Neural progenitor cell (in vitro differentiated cells): Measurements from ENCODE around the gene SZRD1. TPM values are rescaled to one million over a fixed set of nuclear protein-coding genes. Genes with fewer than 3 reads are reported as not detected.

Experiments
- DNase-seq: peaks from one replicate; pipeline ENCODE4 v3.0.0-alpha.2; 2016; ENCODE audit warnings: low spot score
- H2AFZ ChIP-seq: fragments of 200-600 bp; sonication (generic); replicated peaks from 2 replicates; pipeline ENCODE4 v1.6.1; 2016; ENCODE audit warnings: antibody characterized with exemption
- H3F3A ChIP-seq: fragments of 200-600 bp; sonication (generic); 2 replicates; pipeline ENCODE4 v1.6.1; 2016; ENCODE audit warnings: antibody characterized with exemption, low read depth
- H3K27ac ChIP-seq: fragments of 200-600 bp; sonication (generic); 2 replicates; pipeline ENCODE4 v1.5.1; 2016; ENCODE audit warnings: mild to moderate bottlenecking
- H3K27me3 ChIP-seq: fragments of 200-600 bp; sonication (generic); 2 replicates; pipeline ENCODE4 v1.6.1; 2016; ENCODE audit warnings: mild to moderate bottlenecking, moderate library complexity
- H3K36me3 ChIP-seq: fragments of 200-600 bp; sonication (generic); 2 replicates; pipeline ENCODE4 v1.5.1; 2016
- H3K4me1 ChIP-seq: fragments of 200-600 bp; sonication (generic); 2 replicates; pipeline ENCODE4 v1.6.1; 2016; ENCODE audit warnings: mixed run types
- H3K4me2 ChIP-seq: fragments of 200-600 bp; sonication (generic); 2 replicates; pipeline ENCODE4 v1.6.1; 2016
- H3K4me3 ChIP-seq: fragments of 200-600 bp; sonication (generic); 2 replicates; pipeline ENCODE4 v1.5.1; 2016
- H3K79me2 ChIP-seq: fragments of 200-600 bp; sonication (generic); 2 replicates; pipeline ENCODE4 v1.6.1; 2016; ENCODE audit warnings: low read depth
- H3K9ac ChIP-seq: fragments of 200-600 bp; sonication (generic); 2 replicates; pipeline ENCODE4 v1.6.1; 2016
- H3K9me3 ChIP-seq: fragments of 200-600 bp; sonication (generic); 2 replicates; pipeline ENCODE4 v1.5.1; 2016; ENCODE audit warnings: low read depth
- H4K20me1 ChIP-seq: fragments of 200-600 bp; sonication (generic); 2 replicates; pipeline ENCODE4 v1.6.1; 2016; ENCODE audit warnings: low read depth
- H3K27ac Mint-ChIP-seq: 3 replicates; pipeline ENCODE4 v1.8.0; 2021; ENCODE audit warnings: mixed read lengths
- H3K27me3 Mint-ChIP-seq: 2 replicates; pipeline ENCODE4 v1.8.0; 2022; ENCODE audit warnings: low read depth, mild to moderate bottlenecking, inconsistent platforms, moderate library complexity, mixed read lengths; ENCODE audit not compliant: insufficient read depth
- H3K36me3 Mint-ChIP-seq: 3 replicates; pipeline ENCODE4 v1.8.0; 2021; ENCODE audit warnings: mixed read lengths
- H3K4me1 Mint-ChIP-seq: 3 replicates; pipeline ENCODE4 v1.8.0; 2021; ENCODE audit warnings: mixed read lengths
- H3K4me3 Mint-ChIP-seq: 3 replicates; pipeline ENCODE4 v1.8.0; 2021; ENCODE audit warnings: mild to moderate bottlenecking, moderate library complexity, mixed read lengths
- H3K9me3 Mint-ChIP-seq: 3 replicates; pipeline ENCODE4 v1.8.0; 2020; ENCODE audit warnings: mixed read lengths
- EZH2 ChIP-seq: fragments of 200-600 bp; sonication (generic); IDR thresholded peaks from 2 replicates; pipeline ENCODE4 v1.6.1; 2017; ENCODE audit warnings: antibody characterized with exemption, mild to moderate bottlenecking, moderate library complexity
- EZH2phosphoT487 ChIP-seq: fragments of 200-600 bp; sonication (generic); IDR thresholded peaks from 2 replicates; pipeline ENCODE4 v1.6.1; 2017; ENCODE audit warnings: antibody characterized with exemption
- total RNA-seq: library from RNA; depleted of rRNA; stranded (reverse); fragments of >200 nt; gene quantifications from 2 replicates; pipeline ENCODE4 v1.2.3, GENCODE V29; 2015; ENCODE audit warnings: low replicate concordance
- TF ChIP-seq, protein P1 (sequence below): fragments of 200-600 bp; sonication (generic); IDR thresholded peaks from 2 replicates; pipeline ENCODE4 v1.5.1; 2017; ENCODE audit warnings: antibody characterized with exemption, mild to moderate bottlenecking

Gene SZRD1
- total RNA-seq, 1 donor from 2014 or later: 50.2 TPM

DNA sequence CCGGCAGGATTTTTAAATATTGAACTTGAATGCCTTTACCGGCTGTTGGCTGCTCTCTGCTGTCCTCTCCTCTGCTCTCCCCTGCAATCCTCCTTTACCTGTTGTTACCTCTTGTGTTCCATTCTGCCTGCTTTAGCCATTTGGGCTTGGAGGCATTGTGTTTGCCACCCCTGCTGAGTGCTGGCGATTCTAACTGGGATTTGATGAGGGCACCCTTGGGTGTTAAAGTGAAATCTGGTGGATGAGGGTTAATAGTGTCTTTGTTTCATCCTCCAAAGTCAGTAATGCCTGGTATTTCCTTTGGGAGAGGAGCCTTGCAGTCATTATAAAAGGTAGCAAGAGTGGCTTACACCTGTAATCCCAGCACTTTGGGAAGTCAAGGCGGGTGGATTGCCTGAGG is 9.9 kb downstream of the SZRD1 start:
- peaks cover 31% of the 10 kb centered on the region for H3K4me1 Mint-ChIP-seq

DNA sequence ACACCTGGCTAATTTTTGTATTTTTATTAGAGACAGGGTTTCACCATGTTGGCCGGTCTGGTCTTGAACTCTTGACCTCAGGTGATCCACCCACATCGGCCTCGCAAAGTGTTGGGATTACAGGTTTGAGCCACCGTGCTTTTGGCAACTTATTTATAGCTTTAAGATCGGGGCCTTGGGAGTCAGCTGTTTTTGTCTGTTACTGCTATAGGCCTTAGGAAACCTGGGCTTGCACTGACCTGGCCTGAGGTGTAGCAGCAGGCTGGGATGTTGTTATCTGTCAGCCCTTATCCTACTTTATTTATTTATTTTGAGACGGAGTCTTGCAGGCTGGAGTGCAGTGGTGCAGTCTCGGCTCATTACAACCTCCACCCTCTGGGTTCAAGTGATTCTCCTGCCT is 11.4 kb downstream of the SZRD1 start:
- Histone ChIP-seq H3K36me3 (no peaks in the 10 kb centered on the region), H3K4me2 (no peak overlapping the region), H4K20me1 (peaks cover 97% of the 10 kb centered on the region), H3F3A (peaks cover 10% of the 10 kb centered on the region), H3K79me2 (peaks cover 100% of the 10 kb centered on the region), H3K27ac (no peak overlapping the region), H3K9me3 (no peaks in the 10 kb centered on the region), H3K9ac (no peak overlapping the region), H3K27me3 (no peaks in the 10 kb centered on the region), H3K4me3 (no peak overlapping the region), H3K4me1 (peaks cover 9% of the 10 kb centered on the region), H2AFZ (no peak overlapping the region)
- H3K27me3 Mint-ChIP-seq: no peaks in the 10 kb centered on the region
- H3K27ac Mint-ChIP-seq: no peak overlapping the region
- no peak overlapping the region for H3K4me3 Mint-ChIP-seq
- peaks cover 24% of the 10 kb centered on the region for H3K4me1 Mint-ChIP-seq
- H3K36me3 Mint-ChIP-seq: peaks cover 17% of the 10 kb centered on the region
- no peak for DNase-seq
- peaks cover 2% of the 10 kb centered on the region for H3K9me3 Mint-ChIP-seq
- TF ChIP-seq, protein P1, sequence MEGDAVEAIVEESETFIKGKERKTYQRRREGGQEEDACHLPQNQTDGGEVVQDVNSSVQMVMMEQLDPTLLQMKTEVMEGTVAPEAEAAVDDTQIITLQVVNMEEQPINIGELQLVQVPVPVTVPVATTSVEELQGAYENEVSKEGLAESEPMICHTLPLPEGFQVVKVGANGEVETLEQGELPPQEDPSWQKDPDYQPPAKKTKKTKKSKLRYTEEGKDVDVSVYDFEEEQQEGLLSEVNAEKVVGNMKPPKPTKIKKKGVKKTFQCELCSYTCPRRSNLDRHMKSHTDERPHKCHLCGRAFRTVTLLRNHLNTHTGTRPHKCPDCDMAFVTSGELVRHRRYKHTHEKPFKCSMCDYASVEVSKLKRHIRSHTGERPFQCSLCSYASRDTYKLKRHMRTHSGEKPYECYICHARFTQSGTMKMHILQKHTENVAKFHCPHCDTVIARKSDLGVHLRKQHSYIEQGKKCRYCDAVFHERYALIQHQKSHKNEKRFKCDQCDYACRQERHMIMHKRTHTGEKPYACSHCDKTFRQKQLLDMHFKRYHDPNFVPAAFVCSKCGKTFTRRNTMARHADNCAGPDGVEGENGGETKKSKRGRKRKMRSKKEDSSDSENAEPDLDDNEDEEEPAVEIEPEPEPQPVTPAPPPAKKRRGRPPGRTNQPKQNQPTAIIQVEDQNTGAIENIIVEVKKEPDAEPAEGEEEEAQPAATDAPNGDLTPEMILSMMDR: no peak
- TF ChIP-seq EZH2phosphoT487: no peak

More for the DNA sequence above, 9.9 kb downstream of the SZRD1 start:
- no peak overlapping the region for H3K27ac Mint-ChIP-seq
- Histone ChIP-seq H3K9me3 (no peaks in the 10 kb centered on the region), H3K4me2 (no peak overlapping the region), H3F3A (peaks cover 10% of the 10 kb centered on the region), H3K4me3 (no peak overlapping the region), H3K36me3 (no peaks in the 10 kb centered on the region), H2AFZ (no peak overlapping the region), H3K27me3 (no peaks in the 10 kb centered on the region), H3K4me1 (peaks cover 9% of the 10 kb centered on the region), H3K79me2 (peaks cover 100% of the 10 kb centered on the region), H3K9ac (no peak overlapping the region), H4K20me1 (peaks cover 99% of the 10 kb centered on the region), H3K27ac (no peak overlapping the region)
- H3K36me3 Mint-ChIP-seq: peaks cover 21% of the 10 kb centered on the region
- TF ChIP-seq, protein P1: no peak
- TF ChIP-seq EZH2 (no peak), EZH2phosphoT487 (no peak)
- H3K9me3 Mint-ChIP-seq: peaks cover 2% of the 10 kb centered on the region
- no peak for DNase-seq
- H3K27me3 Mint-ChIP-seq: no peaks in the 10 kb centered on the region
- no peak overlapping the region for H3K4me3 Mint-ChIP-seq

DNA sequence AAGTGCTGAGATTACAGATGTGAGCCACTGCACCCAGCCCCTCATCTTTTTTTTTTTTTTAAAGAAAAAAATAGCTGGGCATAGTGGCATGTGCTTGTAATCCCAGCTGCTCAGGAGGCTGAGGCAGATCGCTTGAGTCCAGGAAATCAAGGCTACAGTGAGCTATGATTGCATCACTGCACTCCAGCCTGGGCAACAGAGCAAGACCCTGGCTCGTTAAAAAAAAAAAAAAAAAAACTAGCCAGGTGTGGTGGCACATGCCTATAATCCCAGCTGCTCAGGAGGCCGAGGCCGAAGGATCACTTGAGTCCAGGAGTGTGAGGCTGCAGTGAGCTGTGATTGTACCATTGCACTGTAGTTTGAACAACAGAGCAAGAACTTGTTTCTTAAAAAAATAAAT is 13.8 kb downstream of the SZRD1 start:
- Histone ChIP-seq H3K36me3 (no peaks in the 10 kb centered on the region), H3K27me3 (no peaks in the 10 kb centered on the region), H3K9me3 (no peaks in the 10 kb centered on the region), H3K4me1 (no peaks in the 10 kb centered on the region), H2AFZ (no peak overlapping the region), H3K4me3 (no peak overlapping the region), H3K79me2 (peaks cover 100% of the 10 kb centered on the region), H3K27ac (no peak overlapping the region), H3K4me2 (no peak overlapping the region), H3F3A (no peaks in the 10 kb centered on the region), H4K20me1 (peaks cover 97% of the 10 kb centered on the region), H3K9ac (no peak overlapping the region)
- no peaks in the 10 kb centered on the region for H3K27me3 Mint-ChIP-seq
- H3K4me1 Mint-ChIP-seq: peaks cover 7% of the 10 kb centered on the region
- peaks cover 2% of the 10 kb centered on the region for H3K9me3 Mint-ChIP-seq
- DNase-seq: no peak
- H3K4me3 Mint-ChIP-seq: no peak overlapping the region
- peaks cover 13% of the 10 kb centered on the region for H3K36me3 Mint-ChIP-seq
- H3K27ac Mint-ChIP-seq: no peak overlapping the region
- TF ChIP-seq EZH2 (no peak), EZH2phosphoT487 (no peak)
- TF ChIP-seq, protein P1: no peak
